ENCODE measurements around the gene SND1.

DNA sequence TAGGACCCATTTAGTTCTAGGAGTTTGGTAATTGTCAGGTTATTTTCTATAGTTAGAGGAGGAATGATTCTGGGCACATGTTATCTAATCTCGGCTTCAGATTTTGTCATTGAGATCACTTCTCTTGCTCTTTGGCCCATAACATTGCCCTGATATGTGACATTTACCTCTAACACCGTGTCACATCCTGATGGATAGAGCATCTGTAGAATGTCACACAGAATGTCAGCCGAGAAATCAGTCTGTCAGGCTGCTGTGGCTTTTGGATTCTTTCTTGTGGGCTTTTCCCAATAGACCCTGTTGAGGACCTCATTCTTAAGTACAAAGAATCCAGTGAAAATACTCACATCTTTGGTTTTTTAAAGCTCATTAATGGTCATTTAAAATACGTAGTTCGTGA lies 236.8 kb downstream of the SND1 start:
- TF ChIP-seq, protein P1, sequence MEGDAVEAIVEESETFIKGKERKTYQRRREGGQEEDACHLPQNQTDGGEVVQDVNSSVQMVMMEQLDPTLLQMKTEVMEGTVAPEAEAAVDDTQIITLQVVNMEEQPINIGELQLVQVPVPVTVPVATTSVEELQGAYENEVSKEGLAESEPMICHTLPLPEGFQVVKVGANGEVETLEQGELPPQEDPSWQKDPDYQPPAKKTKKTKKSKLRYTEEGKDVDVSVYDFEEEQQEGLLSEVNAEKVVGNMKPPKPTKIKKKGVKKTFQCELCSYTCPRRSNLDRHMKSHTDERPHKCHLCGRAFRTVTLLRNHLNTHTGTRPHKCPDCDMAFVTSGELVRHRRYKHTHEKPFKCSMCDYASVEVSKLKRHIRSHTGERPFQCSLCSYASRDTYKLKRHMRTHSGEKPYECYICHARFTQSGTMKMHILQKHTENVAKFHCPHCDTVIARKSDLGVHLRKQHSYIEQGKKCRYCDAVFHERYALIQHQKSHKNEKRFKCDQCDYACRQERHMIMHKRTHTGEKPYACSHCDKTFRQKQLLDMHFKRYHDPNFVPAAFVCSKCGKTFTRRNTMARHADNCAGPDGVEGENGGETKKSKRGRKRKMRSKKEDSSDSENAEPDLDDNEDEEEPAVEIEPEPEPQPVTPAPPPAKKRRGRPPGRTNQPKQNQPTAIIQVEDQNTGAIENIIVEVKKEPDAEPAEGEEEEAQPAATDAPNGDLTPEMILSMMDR (IDR thresholded peaks at IDR 0.05; ENCODE audit: insufficient read depth, low read length, poor library complexity, severe bottlenecking), result no peak
- TF ChIP-seq EZH2phosphoT487 (conservative IDR thresholded peaks at IDR 0.05; ENCODE audit: low read length), result no peak

Measured in SU-DHL-6 (cell line).